H1 (cell line): ENCODE measurements around the gene TPM2. TPM values are rescaled to one million over a fixed set of nuclear protein-coding genes. Genes with fewer than 3 reads are reported as not detected.

ENCODE experiments used
- CTCF ChIA-PET: fragments of 300-600 bp; sonication (Branson Sonifier 250); formaldehyde crosslinking; loops from one replicate; lab custom pipeline; 2021; ENCODE audit not compliant: partially characterized antibody; lab: Charles Lee
- POLR2A ChIA-PET: fragments of 300-600 bp; sonication (Branson Sonifier 250); formaldehyde crosslinking; loops from one replicate; lab custom pipeline; 2021; ENCODE audit warnings: inconsistent platforms; ENCODE audit not compliant: partially characterized antibody; lab: Charles Lee
- DNase-seq, 2 experiments: peaks; one replicate each; pipeline versions ENCODE4 v3.0.0 to v3.0.0-alpha.2; 2010 to 2022; ENCODE audit warnings: low spot score in 2 of 2, low read depth in 1 of 2, mixed read lengths in 1 of 2
- FAIRE-seq: peaks from 2 replicates; lab custom pipeline; 2011; peaks lifted over from hg19 to GRCh38; lab: Jason Lieb, UNC
- H2AFZ ChIP-seq: 2 replicates; pipeline ENCODE4 v1.8.1; 2012; ENCODE audit warnings: low read length, inconsistent platforms
- H2AK5ac ChIP-seq: 2 replicates; pipeline ENCODE4 v1.6.1; 2013; ENCODE audit warnings: low read depth, low read length
- H2BK120ac ChIP-seq: replicated peaks from 2 replicates; pipeline ENCODE3; 2013; ENCODE audit warnings: low read depth, low read length, inconsistent platforms
- H2BK12ac ChIP-seq: 2 replicates; pipeline ENCODE4 v1.6.1; 2013; ENCODE audit warnings: low read depth, low read length
- H2BK15ac ChIP-seq: 2 replicates; pipeline ENCODE4 v1.6.1; 2013; ENCODE audit warnings: low read length
- H2BK20ac ChIP-seq: 2 replicates; pipeline ENCODE4 v1.6.1; 2013; ENCODE audit warnings: low read length
- H2BK5ac ChIP-seq: 2 replicates; pipeline ENCODE4 v1.6.1; 2013; ENCODE audit warnings: low read depth, low read length
- H3K14ac ChIP-seq: 2 replicates; pipeline ENCODE4 v1.6.1; 2013; ENCODE audit warnings: inconsistent platforms; ENCODE audit not compliant: insufficient read length
- H3K18ac ChIP-seq: 2 replicates; pipeline ENCODE4 v1.6.1; 2013; ENCODE audit warnings: low read length; ENCODE audit errors: extremely low read depth
- H3K23ac ChIP-seq: 2 replicates; pipeline ENCODE4 v1.6.1; 2013; ENCODE audit warnings: inconsistent platforms; ENCODE audit not compliant: insufficient read length
- H3K23me2 ChIP-seq: 2 replicates; pipeline ENCODE4 v1.6.1; 2013; ENCODE audit warnings: low read depth, low read length
- H3K27ac ChIP-seq: 2 replicates; pipeline ENCODE4 v1.6.1; 2011; ENCODE audit warnings: low read depth, low read length, inconsistent platforms
- H3K27me3 ChIP-seq, 4 experiments: replicated peaks in 1 of 4; 1 replicate in 1 of 4; 2 replicates in 3 of 4; pipeline versions ENCODE4 v1.6.1 to v1.8.1; 2011 to 2013; ENCODE audit warnings: low read length in 3 of 4, mild to moderate bottlenecking in 3 of 4, inconsistent platforms in 2 of 4, mixed read lengths in 2 of 4, moderate library complexity in 1 of 4; ENCODE audit not compliant: control insufficient read depth in 3 of 4, insufficient read depth in 3 of 4; ENCODE audit errors: extremely low read depth in 1 of 4
- H3K36me3 ChIP-seq, 4 experiments: 2 replicates each; pipeline versions ENCODE4 v1.6.1 to v1.8.1; 2011 to 2013; ENCODE audit warnings: mild to moderate bottlenecking in 4 of 4, low read length in 3 of 4, moderate library complexity in 2 of 4, control low read depth in 1 of 4, inconsistent platforms in 1 of 4; ENCODE audit not compliant: insufficient read depth in 4 of 4, control insufficient read depth in 2 of 4
- H3K4ac ChIP-seq: replicated peaks from 2 replicates; pipeline ENCODE3; 2013; ENCODE audit warnings: low read length, low read depth, mixed read lengths, inconsistent platforms; ENCODE audit not compliant: insufficient read length
- H3K4me1 ChIP-seq, 4 experiments: replicated peaks in 1 of 4; 1 replicate in 1 of 4; 2 replicates in 3 of 4; pipeline versions ENCODE4 v1.6.1 to v1.8.1; 2011 to 2013; ENCODE audit warnings: low read length in 3 of 4, inconsistent platforms in 2 of 4, mixed read lengths in 1 of 4; ENCODE audit not compliant: insufficient read depth in 4 of 4, control insufficient read depth in 3 of 4
- H3K4me2 ChIP-seq, 2 experiments: 2 replicates each; pipeline versions ENCODE4 v1.6.1 to v1.8.1; 2011 to 2013; ENCODE audit warnings: low read depth in 2 of 2, low read length in 2 of 2, control low read depth in 1 of 2, inconsistent platforms in 1 of 2, mild to moderate bottlenecking in 1 of 2; ENCODE audit not compliant: insufficient read depth in 1 of 2
- H3K4me3 ChIP-seq, 4 experiments: fragments of 200-600, 300-600 bp in 1 of 4; sonication (generic), shearing (Covaris generic), sonication (Bioruptor Twin) in 1 of 4; 2 replicates each; pipeline versions ENCODE4 v1.5.1 to v1.8.1; 2011 to 2016; ENCODE audit warnings: low read length in 4 of 4, low read depth in 3 of 4, control low read depth in 2 of 4, inconsistent platforms in 2 of 4, mild to moderate bottlenecking in 2 of 4, mixed read lengths in 1 of 4, moderate library complexity in 1 of 4; ENCODE audit not compliant: insufficient read depth in 2 of 4; ENCODE audit errors: extremely low read depth in 1 of 4
- H3K56ac ChIP-seq: replicated peaks from 2 replicates; pipeline ENCODE3; 2013; ENCODE audit warnings: low read depth, mild to moderate bottlenecking, mixed read lengths, low read length, inconsistent platforms; ENCODE audit not compliant: insufficient read length
- H3K79me1 ChIP-seq: 2 replicates; pipeline ENCODE4 v1.6.1; 2013; ENCODE audit warnings: low read depth, low read length, control low read depth
- H3K79me2 ChIP-seq, 2 experiments: 2 replicates each; pipeline versions ENCODE4 v1.6.1 to v1.8.1; 2012 to 2013; ENCODE audit warnings: low read length in 2 of 2, mild to moderate bottlenecking in 2 of 2, inconsistent platforms in 1 of 2; ENCODE audit not compliant: insufficient read depth in 2 of 2, control insufficient read depth in 1 of 2
- H3K9ac ChIP-seq, 4 experiments: replicated peaks in 1 of 4; 1 replicate in 1 of 4; 2 replicates in 3 of 4; pipeline versions ENCODE4 v1.6.1 to v1.8.1; 2011 to 2013; ENCODE audit warnings: low read depth in 3 of 4, low read length in 3 of 4, control low read depth in 2 of 4, mild to moderate bottlenecking in 2 of 4, moderate library complexity in 2 of 4, inconsistent platforms in 1 of 4; ENCODE audit errors: extremely low read depth in 1 of 4
- H3K9me3 ChIP-seq, 2 experiments: 2 replicates each; pipeline versions ENCODE4 v1.6.1 to v1.8.1; 2012 to 2013; ENCODE audit warnings: mild to moderate bottlenecking in 2 of 2, moderate library complexity in 2 of 2, control low read depth in 1 of 2, inconsistent platforms in 1 of 2, low read depth in 1 of 2, low read length in 1 of 2, mixed read lengths in 1 of 2; ENCODE audit not compliant: insufficient read depth in 2 of 2
- H4K20me1 ChIP-seq, 2 experiments: replicated peaks in 1 of 2; 2 replicates each; pipeline versions ENCODE3 to v1.8.1; 2011 to 2013; ENCODE audit warnings: inconsistent platforms in 2 of 2, low read length in 2 of 2, mild to moderate bottlenecking in 1 of 2; ENCODE audit not compliant: insufficient read depth in 2 of 2, control insufficient read depth in 1 of 2
- H4K5ac ChIP-seq: 2 replicates; pipeline ENCODE4 v1.6.1; 2013; ENCODE audit warnings: low read length, low read depth, mixed read lengths, inconsistent platforms; ENCODE audit not compliant: insufficient read length
- H4K8ac ChIP-seq: 2 replicates; pipeline ENCODE4 v1.8.0; 2013; ENCODE audit warnings: mild to moderate bottlenecking, moderate library complexity, low read length, inconsistent platforms; ENCODE audit not compliant: insufficient read depth; ENCODE audit errors: extremely low read depth
- H4K91ac ChIP-seq: replicated peaks from 2 replicates; pipeline ENCODE3; 2013; ENCODE audit warnings: low read length, mixed read lengths, inconsistent platforms; ENCODE audit not compliant: insufficient read length
- RBBP5 ChIP-seq: IDR thresholded peaks from 2 replicates; pipeline ENCODE4 v1.7.1; 2012; ENCODE audit warnings: low read depth, mild to moderate bottlenecking, inconsistent platforms, low read length, moderate library complexity, borderline replicate concordance
- TBP ChIP-seq: IDR thresholded peaks from 2 replicates; pipeline ENCODE4 v1.6.1; 2011; ENCODE audit warnings: low read depth, low read length, improper control_type of control experiment
- WGBS, 2 experiments: shearing (Covaris generic) in 1 of 2; methylation state at CpG; one replicate each; pipeline versions ENCODE4 v1.1.6 to v1.1.7; 2013 to 2015; ENCODE audit warnings: low lambda C conversion rate in 2 of 2, mixed read lengths in 2 of 2, inconsistent platforms in 1 of 2, low coverage in 1 of 2, missing lambda C conversion rate in 1 of 2; ENCODE audit not compliant: insufficient replicate concordance in 2 of 2, insufficient coverage in 1 of 2, insufficient read length in 1 of 2; ENCODE audit errors: extremely low coverage in 1 of 2, missing lambda C conversion rate in 1 of 2; 5-methylcytosine and 5-hydroxymethylcytosine counted together
- polyA plus RNA-seq, 7 experiments: library from polyadenylated mRNA; depleted of rRNA in 3 of 7; stranded (reverse) in 5 of 7; unstranded in 2 of 7; fragments of >200 nt in 5 of 7; fragments of 200-250 nt in 2 of 7; gene quantifications; 1 replicate in 5 of 7; 2 replicates in 1 of 7; 4 replicates in 1 of 7; pipeline versions ENCODE4 v1.2.1 to v1.2.3, GENCODE V29; 2011 to 2013; ENCODE audit warnings: missing spikeins in 2 of 7, mixed read lengths in 2 of 7
- total RNA-seq: library from RNA; stranded (reverse); fragmentation: NEBNext Ultra II Directional; extraction: Animal tissue kit (Norgen Biotek cat#: 25700); gene quantifications from 2 replicates; pipeline ENCODE4 v1.2.1, GENCODE V29; 2021

TPM2 gene
- total and polyA plus RNA-seq, 2 of the 8 experiments (the other 6 are each of a cell fraction or from before 2014, with no cell fraction given) = 62.5 to 181 TPM

DNA sequence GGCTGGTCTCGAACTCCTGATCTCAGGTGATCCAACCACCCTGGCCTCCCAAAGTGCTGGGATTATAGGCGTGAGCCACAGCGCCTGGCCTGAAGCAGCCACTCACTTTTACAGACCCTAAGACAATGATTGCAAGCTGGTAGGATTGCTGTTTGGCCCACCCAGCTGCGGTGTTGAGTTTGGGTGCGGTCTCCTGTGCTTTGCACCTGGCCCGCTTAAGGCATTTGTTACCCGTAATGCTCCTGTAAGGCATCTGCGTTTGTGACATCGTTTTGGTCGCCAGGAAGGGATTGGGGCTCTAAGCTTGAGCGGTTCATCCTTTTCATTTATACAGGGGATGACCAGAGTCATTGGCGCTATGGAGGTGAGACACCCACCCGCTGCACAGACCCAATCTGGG lies 14.5 kb downstream of the TPM2 start:
- Histone ChIP-seq H2AK5ac (no peak overlapping the region), H4K20me1 (no peaks in the 10 kb centered on the region), H3K79me1 (no peaks in the 10 kb centered on the region), H3K56ac (no peak overlapping the region), H3K14ac (no peak overlapping the region), H3K27ac (no peak overlapping the region), H4K91ac (no peak overlapping the region), H3K4me2 (peak overlapping the region; percentile 88 to 91), H3K18ac (peak overlapping the region; percentile 36), H3K27me3 (peaks cover 0 to 3% (median 3%) of the 10 kb centered on the region in 4 experiments; a peak in 4 of 7 replicates), H2BK120ac (no peak overlapping the region), H2BK15ac (no peak overlapping the region), H3K23me2 (peaks cover 2% of the 10 kb centered on the region; the same call in 1 of the 2 replicates)
- WGBS, 2 experiments = 35% methylated on average over 11 of the region's 13 CpGs; no CpG with 5 or more reads in 1 of the 2 experiments
- FAIRE-seq = no peak
- POLR2A ChIA-PET = interaction anchor here (0.6 to 7.6 kb wide), 13 partner anchors 9 to 64 kb away, joined by 3 to 63 read pairs (median 6); partner anchors contain the start of genes ARHGEF39, CCDC107, CREB3 and RMRP
- CTCF ChIA-PET = interaction anchor here (0.8 to 6.3 kb wide), 11 partner anchors 10 to 64 kb away, joined by 3 to 77 read pairs (median 9); partner anchors contain the start of genes ARHGEF39, CCDC107 and RMRP
- peak in 1 of 2 experiments; percentile 59 for DNase-seq
- TF ChIP-seq TBP = peak; percentile 82
- TF ChIP-seq RBBP5 = no peak
- TF ChIP-seq, all 59 proteins: peak for 1
- no peaks in the 10 kb centered on the region for H3K79me2 ChIP-seq
- no peaks in the 10 kb centered on the region for H3K36me3 ChIP-seq
- H4K5ac ChIP-seq = no peak overlapping the region
- no peak overlapping the region for H3K4ac ChIP-seq
- 0 out of 2 replicates have a peak overlapping the region, but pooled peaks have one; percentile 35 for H2BK12ac ChIP-seq
- H2AFZ ChIP-seq = peak overlapping the region; percentile 82; the same call in 1 of the 2 replicates
- H2BK20ac ChIP-seq = no peak overlapping the region
- peak overlapping the region in 3 of 4 experiments; percentile 26 to 65 (median 48); a peak in 3 of 7 replicates for H3K9ac ChIP-seq
- no peaks in the 10 kb centered on the region for H3K9me3 ChIP-seq
- no peak overlapping the region for H3K23ac ChIP-seq
- peak overlapping the region; percentile 38; the same call in 1 of the 2 replicates for H4K8ac ChIP-seq
- peaks cover 0 to 12% (median under 1%) of the 10 kb centered on the region in 4 experiments; a peak in 5 of 7 replicates for H3K4me1 ChIP-seq
- H2BK5ac ChIP-seq = 0 out of 2 replicates have a peak overlapping the region, but pooled peaks have one; percentile 4
- peak overlapping the region; percentile 55 to 69 (median 60) for H3K4me3 ChIP-seq
